ENCODE results near the gene TXK. TPM values are rescaled to one million over a fixed set of nuclear protein-coding genes. Genes with fewer than 3 reads are reported as not detected.

TXK gene
- total RNA-seq, 2 donors from 2014 or later = 0.35 to 0.44 TPM

- Histone ChIP-seq H3K27me3 (no peaks in the 10 kb centered on the region), H3K27ac (no peak overlapping the region), H3K36me3 (no peaks in the 10 kb centered on the region), H3K9me3 (no peaks in the 10 kb centered on the region), H3K4me3 (no peak overlapping the region), H3K4me1 (no peaks in the 10 kb centered on the region)
- no peak for TF ChIP-seq CTCF (IDR thresholded peaks at IDR 0.05)
- DNase-seq (ENCODE audit: low spot score) = no peak
These were observed 94.5 kb downstream of the TXK start for GRCh38 chr4:48039561-48039960.

- no peaks in the 10 kb centered on the region for H3K4me1 ChIP-seq
- no peak for DNase-seq (ENCODE audit: low spot score)
- no peak overlapping the region for H3K4me3 ChIP-seq
- H3K27ac ChIP-seq = no peak overlapping the region
- no peak for TF ChIP-seq CTCF (IDR thresholded peaks at IDR 0.05)
- H3K27me3 ChIP-seq = no peaks in the 10 kb centered on the region
- no peaks in the 10 kb centered on the region for H3K36me3 ChIP-seq
- H3K9me3 ChIP-seq = no peaks in the 10 kb centered on the region
These were observed 95.4 kb downstream of the TXK start for GRCh38 chr4:48038666-48039065.

GRCh38 chr4:48037117-48037462, 97.0 kb downstream of the TXK start:
- Histone ChIP-seq H3K27ac (no peak overlapping the region), H3K36me3 (no peaks in the 10 kb centered on the region), H3K27me3 (no peaks in the 10 kb centered on the region), H3K4me3 (no peak overlapping the region), H3K4me1 (peaks cover 0 to 6% of the 10 kb centered on the region in 2 donors), H3K9me3 (no peaks in the 10 kb centered on the region)
- DNase-seq (ENCODE audit: low spot score) = no peak
- no peak for TF ChIP-seq CTCF (IDR thresholded peaks at IDR 0.05)

GRCh38 chr4:48035952-48036351, 98.1 kb downstream of the TXK start:
- no peak for TF ChIP-seq CTCF (IDR thresholded peaks at IDR 0.05)
- peaks cover 0 to 6% of the 10 kb centered on the region in 2 donors for H3K4me1 ChIP-seq
- H3K36me3 ChIP-seq = no peaks in the 10 kb centered on the region
- H3K27ac ChIP-seq = no peak overlapping the region
- no peaks in the 10 kb centered on the region for H3K27me3 ChIP-seq
- no peak overlapping the region for H3K4me3 ChIP-seq
- H3K9me3 ChIP-seq = no peaks in the 10 kb centered on the region
- no peak for DNase-seq (ENCODE audit: low spot score)

- TF ChIP-seq CTCF (IDR thresholded peaks at IDR 0.05) = peak in 1 of 2 donors; percentile 47
- H3K27ac ChIP-seq = no peak overlapping the region
- no peaks in the 10 kb centered on the region for H3K9me3 ChIP-seq
- DNase-seq (ENCODE audit: low spot score) = no peak
- no peaks in the 10 kb centered on the region for H3K36me3 ChIP-seq
- H3K4me1 ChIP-seq = peaks cover 0 to 6% of the 10 kb centered on the region in 2 donors
- no peak overlapping the region for H3K4me3 ChIP-seq
- H3K27me3 ChIP-seq = no peaks in the 10 kb centered on the region
These were observed 100.1 kb downstream of the TXK start for GRCh38 chr4:48033825-48034413.

- no peak overlapping the region for H3K4me3 ChIP-seq
- H3K9me3 ChIP-seq = no peaks in the 10 kb centered on the region
- DNase-seq (ENCODE audit: low spot score) = no peak
- no peak for TF ChIP-seq CTCF (IDR thresholded peaks at IDR 0.05)
- no peak overlapping the region for H3K27ac ChIP-seq
- no peaks in the 10 kb centered on the region for H3K36me3 ChIP-seq
- peaks cover 0 to 6% of the 10 kb centered on the region in 2 donors for H3K4me1 ChIP-seq
- no peaks in the 10 kb centered on the region for H3K27me3 ChIP-seq
These were observed 100.6 kb downstream of the TXK start for GRCh38 chr4:48033412-48033811.

Measured in right atrium auricular region (tissue), 2 donors.